Measurements from ENCODE around the gene DNAI7.

DNA sequence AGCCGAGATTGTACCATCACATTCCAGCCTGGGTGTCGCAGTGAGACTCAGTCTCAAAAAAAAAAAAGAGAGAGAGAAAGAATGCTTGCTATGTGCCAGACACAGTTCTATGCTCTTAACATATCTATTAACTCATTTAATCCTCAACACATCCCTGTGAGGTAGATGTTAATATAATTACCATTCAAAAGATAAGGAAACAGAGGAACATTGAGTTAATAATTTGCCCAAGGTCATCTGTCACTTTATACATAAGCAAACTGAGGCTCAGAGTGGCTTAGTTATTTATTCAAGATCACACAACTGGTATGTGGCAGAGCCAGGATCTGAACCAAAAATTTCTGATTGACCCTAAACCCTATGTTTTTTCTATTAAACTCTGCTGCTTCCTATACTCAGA is 129.9 kb downstream of the DNAI7 start:
- TF ChIP-seq, protein P1, sequence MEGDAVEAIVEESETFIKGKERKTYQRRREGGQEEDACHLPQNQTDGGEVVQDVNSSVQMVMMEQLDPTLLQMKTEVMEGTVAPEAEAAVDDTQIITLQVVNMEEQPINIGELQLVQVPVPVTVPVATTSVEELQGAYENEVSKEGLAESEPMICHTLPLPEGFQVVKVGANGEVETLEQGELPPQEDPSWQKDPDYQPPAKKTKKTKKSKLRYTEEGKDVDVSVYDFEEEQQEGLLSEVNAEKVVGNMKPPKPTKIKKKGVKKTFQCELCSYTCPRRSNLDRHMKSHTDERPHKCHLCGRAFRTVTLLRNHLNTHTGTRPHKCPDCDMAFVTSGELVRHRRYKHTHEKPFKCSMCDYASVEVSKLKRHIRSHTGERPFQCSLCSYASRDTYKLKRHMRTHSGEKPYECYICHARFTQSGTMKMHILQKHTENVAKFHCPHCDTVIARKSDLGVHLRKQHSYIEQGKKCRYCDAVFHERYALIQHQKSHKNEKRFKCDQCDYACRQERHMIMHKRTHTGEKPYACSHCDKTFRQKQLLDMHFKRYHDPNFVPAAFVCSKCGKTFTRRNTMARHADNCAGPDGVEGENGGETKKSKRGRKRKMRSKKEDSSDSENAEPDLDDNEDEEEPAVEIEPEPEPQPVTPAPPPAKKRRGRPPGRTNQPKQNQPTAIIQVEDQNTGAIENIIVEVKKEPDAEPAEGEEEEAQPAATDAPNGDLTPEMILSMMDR (conservative IDR thresholded peaks at IDR 0.05), result no peak
- TF ChIP-seq ZFX (IDR thresholded peaks at IDR 0.05), result no peak

Data from C4-2B (cell line).